ENCODE measurements around the gene ADAM21.
"Not testable (repeated sequence)": the region's sequence is repeated elsewhere in the genome, so short reads cannot be mapped to it uniquely, and the experiment has no call there.

The ADAM21 gene

GRCh38 chr14:70475459-70475858, 23.5 kb downstream of the ADAM21 start:
- DNase-seq (ENCODE audit: low read depth in 2 of 3, low spot score in 2 of 3) = not testable (repeated sequence)

- DNase-seq (ENCODE audit: low read depth in 2 of 3, low spot score in 2 of 3) = not testable (repeated sequence)
Measured at GRCh38 chr14:70477356-70478105, 25.6 kb downstream of the ADAM21 start.

- no peak for DNase-seq (ENCODE audit: low read depth in 2 of 3, low spot score in 2 of 3)
Measured at GRCh38 chr14:70489579-70490200, 37.7 kb downstream of the ADAM21 start.

- DNase-seq (ENCODE audit: low read depth in 2 of 3, low spot score in 2 of 3) = no peak
Measured at GRCh38 chr14:70498191-70498590, 46.2 kb downstream of the ADAM21 start.
